Kidney glomerular epithelial cell (primary cell): ENCODE measurements around the gene C19orf81.

Experiments used
- DNase-seq: peaks from one replicate; lab custom pipeline; 2025; lab: John Stamatoyannopoulos, UW

C19orf81 gene

GRCh38 chr19:50659318-50660087, 10.3 kb downstream of the C19orf81 start:
- no peak for DNase-seq

- DNase-seq, result no peak
These were observed 10.8 kb downstream of the C19orf81 start for GRCh38 chr19:50660088-50660366.

GRCh38 chr19:50661023-50661422, 11.8 kb downstream of the C19orf81 start:
- DNase-seq, result no peak

- DNase-seq, result no peak
These were observed 12.8 kb downstream of the C19orf81 start for GRCh38 chr19:50661766-50662650.

GRCh38 chr19:50662651-50663481, 13.6 kb downstream of the C19orf81 start:
- no peak for DNase-seq

GRCh38 chr19:50663482-50663790, 14.2 kb downstream of the C19orf81 start:
- no peak for DNase-seq

- DNase-seq, result no peak
These were observed 15.0 kb downstream of the C19orf81 start for GRCh38 chr19:50664204-50664603.

GRCh38 chr19:50666346-50667176, 17.3 kb downstream of the C19orf81 start:
- DNase-seq, result no peak

- DNase-seq, result no peak
These were observed 18.0 kb downstream of the C19orf81 start for GRCh38 chr19:50667177-50667758.

GRCh38 chr19:50667759-50668231, 18.6 kb downstream of the C19orf81 start:
- no peak for DNase-seq

- no peak for DNase-seq
These were observed 19.2 kb downstream of the C19orf81 start for GRCh38 chr19:50668416-50668815.

- DNase-seq, result no peak
These were observed 19.6 kb downstream of the C19orf81 start for GRCh38 chr19:50668879-50669278.

GRCh38 chr19:50669302-50670101, 20.3 kb downstream of the C19orf81 start:
- DNase-seq, result no peak

- DNase-seq, result no peak
These were observed 20.8 kb downstream of the C19orf81 start for GRCh38 chr19:50670102-50670380.

GRCh38 chr19:50673118-50673517, 23.9 kb downstream of the C19orf81 start:
- no peak for DNase-seq

- no peak for DNase-seq
These were observed 27.5 kb downstream of the C19orf81 start for GRCh38 chr19:50676625-50677197.

- no peak for DNase-seq
These were observed 28.4 kb downstream of the C19orf81 start for GRCh38 chr19:50677636-50678035.

- DNase-seq, result no peak
These were observed 29.1 kb downstream of the C19orf81 start for GRCh38 chr19:50678323-50678722.

GRCh38 chr19:50679177-50680125, 30.2 kb downstream of the C19orf81 start:
- peak; percentile 25 for DNase-seq
